HL-60 (cell line): Measurements from ENCODE around the gene GDAP1L1.

Experiments
- DNase-seq, 2 experiments: peaks; one replicate each; pipeline ENCODE4 v3.0.0-alpha.2; 2010 to 2020; ENCODE audit warnings: low read depth in 1 of 2, low spot score in 1 of 2
- H3K27ac ChIP-seq: fragments of 250-450 bp; sonication (Bioruptor Pico); replicated peaks from 2 replicates; pipeline ENCODE4 v1.5.1; 2020; ENCODE audit warnings: mild to moderate bottlenecking, moderate library complexity
- H3K27me3 ChIP-seq: fragments of 250-450 bp; sonication (Bioruptor Pico); 2 replicates; pipeline ENCODE4 v1.5.1; 2021; ENCODE audit warnings: mild to moderate bottlenecking, moderate library complexity; ENCODE audit not compliant: insufficient read depth, poor library complexity, severe bottlenecking
- H3K4me3 ChIP-seq: replicated peaks from 2 replicates; pipeline ENCODE4 v1.5.1; 2011; ENCODE audit warnings: mild to moderate bottlenecking, control low read depth, low read length; ENCODE audit not compliant: insufficient read depth
- CTCF ChIP-seq: IDR thresholded peaks from one replicate; pipeline ENCODE4 v1.5.1; 2011; ENCODE audit warnings: low read length, control low read depth, inconsistent platforms; ENCODE audit not compliant: insufficient read depth
- GABPA ChIP-seq: IDR thresholded peaks from 2 replicates; pipeline ENCODE4 v1.6.1; 2012; ENCODE audit warnings: low read depth
- POLR2AphosphoS5 ChIP-seq: IDR thresholded peaks from 2 replicates; pipeline ENCODE4 v1.6.1; 2012; ENCODE audit warnings: low read depth
- REST ChIP-seq: IDR thresholded peaks from 2 replicates; pipeline ENCODE4 v1.6.1; 2012; ENCODE audit warnings: low read depth; ENCODE audit not compliant: insufficient replicate concordance
- SPI1 ChIP-seq: IDR thresholded peaks from 2 replicates; pipeline ENCODE4 v1.6.1; 2012; ENCODE audit warnings: low read depth, mild to moderate bottlenecking, borderline replicate concordance

GDAP1L1 gene

GRCh38 chr20:44200983-44201382 lies 46.1 kb upstream of the GDAP1L1 start:
- Histone ChIP-seq H3K27me3 (no peaks in the 10 kb centered on the region), H3K4me3 (no peak overlapping the region), H3K27ac (no peak overlapping the region)
- TF ChIP-seq REST (no peak), GABPA (no peak), SPI1 (no peak), POLR2AphosphoS5 (no peak), CTCF (no peak)
- no peak for DNase-seq

GRCh38 chr20:44203161-44203560 lies 43.9 kb upstream of the GDAP1L1 start:
- no peak overlapping the region for H3K4me3 ChIP-seq
- no peak for DNase-seq
- H3K27me3 ChIP-seq: no peaks in the 10 kb centered on the region
- TF ChIP-seq GABPA (no peak), SPI1 (no peak), CTCF (no peak), REST (no peak), POLR2AphosphoS5 (no peak)
- H3K27ac ChIP-seq: no peak overlapping the region

GRCh38 chr20:44204156-44204831 lies 42.8 kb upstream of the GDAP1L1 start:
- no peaks in the 10 kb centered on the region for H3K27me3 ChIP-seq
- no peak for DNase-seq
- TF ChIP-seq CTCF (no peak), SPI1 (no peak), GABPA (no peak), POLR2AphosphoS5 (no peak), REST (no peak)
- H3K4me3 ChIP-seq: no peak overlapping the region
- H3K27ac ChIP-seq: no peak overlapping the region
